Smooth muscle cell (in vitro differentiated cells): Measurements from ENCODE around the gene TSACC. TPM values are rescaled to one million over a fixed set of nuclear protein-coding genes. Genes with fewer than 3 reads are reported as not detected.

Experiments used
- DNase-seq: peaks from one replicate; lab custom pipeline; 2025; ENCODE audit not compliant: unreplicated experiment; lab: John Stamatoyannopoulos, UW
- H2AFZ ChIP-seq: fragments of 200-600 bp; sonication (generic); 2 replicates; pipeline ENCODE4 v1.6.0; 2016; ENCODE audit warnings: antibody characterized with exemption, low read depth, mild to moderate bottlenecking
- H3F3A ChIP-seq: fragments of 200-600 bp; sonication (generic); 2 replicates; pipeline ENCODE4 v1.6.0; 2017; ENCODE audit warnings: antibody characterized with exemption, low read depth
- H3K27ac ChIP-seq: fragments of 200-600 bp; sonication (generic); 2 replicates; pipeline ENCODE4 v1.5.1; 2016; ENCODE audit warnings: low read depth, mild to moderate bottlenecking
- H3K27me3 ChIP-seq: fragments of 200-600 bp; sonication (generic); 2 replicates; pipeline ENCODE4 v1.6.1; 2016; ENCODE audit warnings: low read depth, mild to moderate bottlenecking
- H3K36me3 ChIP-seq: fragments of 200-600 bp; sonication (generic); 2 replicates; pipeline ENCODE4 v1.5.1; 2016; ENCODE audit warnings: low read depth
- H3K4me1 ChIP-seq: fragments of 200-600 bp; sonication (generic); 2 replicates; pipeline ENCODE4 v1.5.1; 2016; ENCODE audit warnings: low read depth
- H3K4me2 ChIP-seq: fragments of 200-600 bp; sonication (generic); 2 replicates; pipeline ENCODE4 v1.6.0; 2016; ENCODE audit warnings: mild to moderate bottlenecking
- H3K4me3 ChIP-seq: fragments of 200-600 bp; sonication (generic); 2 replicates; pipeline ENCODE4 v1.5.1; 2016; ENCODE audit warnings: mild to moderate bottlenecking
- H3K79me2 ChIP-seq: fragments of 200-600 bp; sonication (generic); 2 replicates; pipeline ENCODE4 v1.6.0; 2016; ENCODE audit warnings: low read depth, mild to moderate bottlenecking
- H3K9ac ChIP-seq: fragments of 200-600 bp; sonication (generic); 2 replicates; pipeline ENCODE4 v1.6.0; 2016; ENCODE audit warnings: low read depth
- H3K9me3 ChIP-seq: fragments of 200-600 bp; sonication (generic); replicated peaks from 2 replicates; pipeline ENCODE4 v1.5.1; 2016; ENCODE audit warnings: low read depth
- H4K20me1 ChIP-seq: fragments of 200-600 bp; sonication (generic); 2 replicates; pipeline ENCODE4 v1.6.0; 2016; ENCODE audit warnings: low read depth
- WGBS: methylation state at CpG from one replicate; pipeline ENCODE4 v1.1.7; 2016; ENCODE audit warnings: low lambda C conversion rate; 5-methylcytosine and 5-hydroxymethylcytosine counted together
- polyA plus RNA-seq: library from polyadenylated mRNA; unstranded; fragments of >200 nt; fragmentation: Nextera tagmentation; extraction: Ambion mirVana; gene quantifications from 2 replicates; pipeline ENCODE4 v1.2.1, GENCODE V29; 2016
- total RNA-seq: library from RNA; depleted of rRNA; stranded (reverse); fragments of >200 nt; gene quantifications from 2 replicates; pipeline ENCODE4 v1.2.3, GENCODE V29; 2014
- TF ChIP-seq, protein P1 (sequence below): fragments of 200-600 bp; sonication (generic); IDR thresholded peaks from 2 replicates; pipeline ENCODE4 v1.5.1; 2017; ENCODE audit warnings: borderline replicate concordance, mild to moderate bottlenecking, antibody characterized with exemption; ENCODE audit not compliant: insufficient read depth, poor library complexity, severe bottlenecking

TSACC gene
- total and polyA plus RNA-seq, 2 experiments from 2014 or later: 0.54 TPM; not detected in 1

- no peaks in the 10 kb centered on the region for H3K9me3 ChIP-seq
Observed at GRCh38 chr1:156360534-156360933, 22.2 kb downstream of the TSACC start.

DNA sequence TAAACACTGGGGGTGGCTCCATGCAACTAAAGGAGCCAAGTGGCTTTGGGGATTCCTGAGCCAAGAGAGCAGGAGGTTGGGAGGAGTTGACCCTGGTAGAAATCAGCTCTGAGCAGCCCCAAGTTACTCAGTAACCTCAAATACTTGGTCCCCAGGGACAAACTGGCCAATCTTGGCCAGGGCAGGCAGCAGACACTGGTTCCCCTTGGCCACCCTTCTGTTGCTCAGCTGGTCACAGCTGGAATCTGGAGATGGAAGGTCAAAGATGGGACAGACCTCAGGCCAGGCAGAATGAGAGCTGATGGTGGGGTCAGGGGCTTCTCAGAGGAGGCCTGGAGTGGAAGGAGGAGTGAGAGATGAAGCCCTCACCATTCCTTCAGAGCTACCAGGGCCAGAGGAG lies 27.4 kb downstream of the TSACC start:
- Histone ChIP-seq H2AFZ (no peak overlapping the region), H4K20me1 (no peaks in the 10 kb centered on the region), H3K9me3 (no peaks in the 10 kb centered on the region), H3K27me3 (no peaks in the 10 kb centered on the region), H3K4me2 (no peak overlapping the region), H3K9ac (no peak overlapping the region), H3K4me3 (no peak overlapping the region), H3K79me2 (no peaks in the 10 kb centered on the region), H3K4me1 (no peaks in the 10 kb centered on the region), H3K27ac (no peak overlapping the region), H3K36me3 (no peaks in the 10 kb centered on the region), H3F3A (no peaks in the 10 kb centered on the region)
- TF ChIP-seq, protein P1, sequence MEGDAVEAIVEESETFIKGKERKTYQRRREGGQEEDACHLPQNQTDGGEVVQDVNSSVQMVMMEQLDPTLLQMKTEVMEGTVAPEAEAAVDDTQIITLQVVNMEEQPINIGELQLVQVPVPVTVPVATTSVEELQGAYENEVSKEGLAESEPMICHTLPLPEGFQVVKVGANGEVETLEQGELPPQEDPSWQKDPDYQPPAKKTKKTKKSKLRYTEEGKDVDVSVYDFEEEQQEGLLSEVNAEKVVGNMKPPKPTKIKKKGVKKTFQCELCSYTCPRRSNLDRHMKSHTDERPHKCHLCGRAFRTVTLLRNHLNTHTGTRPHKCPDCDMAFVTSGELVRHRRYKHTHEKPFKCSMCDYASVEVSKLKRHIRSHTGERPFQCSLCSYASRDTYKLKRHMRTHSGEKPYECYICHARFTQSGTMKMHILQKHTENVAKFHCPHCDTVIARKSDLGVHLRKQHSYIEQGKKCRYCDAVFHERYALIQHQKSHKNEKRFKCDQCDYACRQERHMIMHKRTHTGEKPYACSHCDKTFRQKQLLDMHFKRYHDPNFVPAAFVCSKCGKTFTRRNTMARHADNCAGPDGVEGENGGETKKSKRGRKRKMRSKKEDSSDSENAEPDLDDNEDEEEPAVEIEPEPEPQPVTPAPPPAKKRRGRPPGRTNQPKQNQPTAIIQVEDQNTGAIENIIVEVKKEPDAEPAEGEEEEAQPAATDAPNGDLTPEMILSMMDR: no peak
- DNase-seq: no peak

More at GRCh38 chr1:156360534-156360933, 22.2 kb downstream of the TSACC start:
- H3K9ac ChIP-seq: no peak overlapping the region
- H4K20me1 ChIP-seq: no peaks in the 10 kb centered on the region
- 95% methylated on average over 11 of the region's 11 CpGs for WGBS
- H3K4me2 ChIP-seq: no peak overlapping the region
- H3K36me3 ChIP-seq: no peaks in the 10 kb centered on the region
- H3K27ac ChIP-seq: no peak overlapping the region
- no peak overlapping the region for H3K4me3 ChIP-seq
- no peak overlapping the region for H2AFZ ChIP-seq
- H3K27me3 ChIP-seq: peaks cover 13% of the 10 kb centered on the region
- no peaks in the 10 kb centered on the region for H3F3A ChIP-seq
- H3K4me1 ChIP-seq: no peaks in the 10 kb centered on the region
- no peaks in the 10 kb centered on the region for H3K79me2 ChIP-seq
- TF ChIP-seq, protein P1: no peak
- DNase-seq: no peak

DNA sequence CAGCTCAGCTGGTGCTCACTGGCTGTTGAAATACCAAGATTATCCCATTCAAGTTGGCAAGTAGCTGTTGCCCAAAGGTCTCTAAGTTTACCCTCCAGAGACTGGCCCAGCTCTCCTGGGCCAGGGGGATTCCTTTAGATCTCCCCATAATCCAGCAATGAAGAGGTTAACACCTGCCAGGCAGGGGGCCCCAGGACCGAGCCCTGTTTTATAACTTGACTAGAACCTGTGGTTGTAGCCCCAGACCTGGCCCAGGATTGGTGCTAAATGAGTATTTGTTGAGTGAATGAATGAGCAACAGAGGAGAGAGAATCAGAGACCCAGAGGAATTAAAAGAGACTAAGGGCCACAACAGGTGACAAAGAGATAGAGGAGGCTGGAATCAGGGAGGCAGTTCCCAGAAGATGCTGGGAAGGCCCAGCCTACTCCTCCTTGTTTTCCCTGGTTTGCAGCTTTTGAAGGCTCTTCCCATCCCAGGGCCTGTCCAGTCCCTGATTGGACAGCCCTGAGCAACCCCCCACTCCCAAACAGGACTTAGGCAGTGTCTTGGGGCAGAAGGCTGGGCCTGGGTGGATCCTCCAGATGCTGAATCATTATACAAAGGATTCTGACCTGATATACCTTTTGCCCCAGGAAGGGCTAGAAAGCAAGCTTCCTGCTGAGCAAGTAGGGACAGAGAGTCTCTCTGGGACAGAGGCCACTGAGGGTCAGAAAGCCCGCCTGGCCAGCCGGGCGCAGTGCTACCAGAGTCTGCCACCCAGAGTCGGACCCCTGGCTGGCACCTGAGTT lies 28.2 kb downstream of the TSACC start:
- no peaks in the 10 kb centered on the region for H3K36me3 ChIP-seq
- H3K4me1 ChIP-seq: no peaks in the 10 kb centered on the region
- no peak overlapping the region for H3K27ac ChIP-seq
- H2AFZ ChIP-seq: no peak overlapping the region
- no peak overlapping the region for H3K4me3 ChIP-seq
- no peaks in the 10 kb centered on the region for H3K9me3 ChIP-seq
- no peaks in the 10 kb centered on the region for H3K79me2 ChIP-seq
- no peak overlapping the region for H3K9ac ChIP-seq
- TF ChIP-seq, protein P1: no peak
- H4K20me1 ChIP-seq: no peaks in the 10 kb centered on the region
- no peak overlapping the region for H3K4me2 ChIP-seq
- H3F3A ChIP-seq: no peaks in the 10 kb centered on the region
- H3K27me3 ChIP-seq: no peaks in the 10 kb centered on the region
- 92% methylated on average over 5 of the region's 5 CpGs for WGBS
- DNase-seq: no peak
